Measurements from ENCODE around the gene CCDC85C.

The CCDC85C gene

GRCh38 chr14:99559286-99559990 lies 44.6 kb downstream of the CCDC85C start:
- DNase-seq (ENCODE audit: low read depth), result peak; percentile 48
- TF ChIP-seq CTCF (conservative IDR thresholded peaks at IDR 0.05; ENCODE audit: low read length), result no peak
- H3K4me3 ChIP-seq (ENCODE audit: low read length), result no peak overlapping the region

GRCh38 chr14:99556134-99556791 lies 47.7 kb downstream of the CCDC85C start:
- no peak overlapping the region for H3K4me3 ChIP-seq (ENCODE audit: low read length)
- no peak for DNase-seq (ENCODE audit: low read depth)
- no peak for TF ChIP-seq CTCF (conservative IDR thresholded peaks at IDR 0.05; ENCODE audit: low read length)

GRCh38 chr14:99554757-99555531 lies 49.1 kb downstream of the CCDC85C start:
- no peak for DNase-seq (ENCODE audit: low read depth)
- no peak for TF ChIP-seq CTCF (conservative IDR thresholded peaks at IDR 0.05; ENCODE audit: low read length)
- H3K4me3 ChIP-seq (ENCODE audit: low read length), result no peak overlapping the region

- TF ChIP-seq CTCF (conservative IDR thresholded peaks at IDR 0.05; ENCODE audit: low read length), result no peak
- no peak overlapping the region for H3K4me3 ChIP-seq (ENCODE audit: low read length)
- DNase-seq (ENCODE audit: low read depth), result no peak
These were observed 49.8 kb downstream of the CCDC85C start for GRCh38 chr14:99554184-99554583.

GRCh38 chr14:99552572-99553216 lies 51.3 kb downstream of the CCDC85C start:
- no peak for DNase-seq (ENCODE audit: low read depth)
- no peak for TF ChIP-seq CTCF (conservative IDR thresholded peaks at IDR 0.05; ENCODE audit: low read length)

GRCh38 chr14:99552021-99552553 lies 51.9 kb downstream of the CCDC85C start:
- no peak overlapping the region for H3K4me3 ChIP-seq (ENCODE audit: low read length)
- TF ChIP-seq CTCF (conservative IDR thresholded peaks at IDR 0.05; ENCODE audit: low read length), result no peak

More at GRCh38 chr14:99552572-99553216, 51.3 kb downstream of the CCDC85C start:
- no peak overlapping the region for H3K4me3 ChIP-seq (ENCODE audit: low read length)

More at GRCh38 chr14:99552021-99552553, 51.9 kb downstream of the CCDC85C start:
- no peak for DNase-seq (ENCODE audit: low read depth)
